Natural killer cell (primary cell): ENCODE data around the gene DAP3. TPM values are rescaled to one million over a fixed set of nuclear protein-coding genes. Genes with fewer than 3 reads are reported as not detected.
"Not testable (repeated sequence)": the region's sequence is repeated elsewhere in the genome, so short reads cannot be mapped to it uniquely, and the experiment has no call there.

Experiments
- ATAC-seq, 3 donors: fragments of 150-1000 bp in 2 of 3; fragments of 200-7000 bp in 1 of 3; cut with Tn5 transposase; 1 replicate in 1 of 3; 2 replicates in 2 of 3; pipeline ENCODE4 v1.10.0; 2021; ENCODE audit warnings: mild to moderate bottlenecking in 2 of 3, moderate library complexity in 2 of 3
- DNase-seq, 2 donors: peaks; one replicate each; pipeline versions ENCODE4 v3.0.0 to v3.0.0-alpha.2; 2013 to 2021; ENCODE audit warnings: mixed read lengths in 1 of 2
- H3K27ac ChIP-seq: one replicate; pipeline ENCODE4 v1.5.1; 2013; ENCODE audit warnings: mild to moderate bottlenecking, low read length
- H3K27me3 ChIP-seq: one replicate; pipeline ENCODE4 v1.6.1; 2013; ENCODE audit warnings: low read length; ENCODE audit not compliant: control insufficient read depth, insufficient read depth
- H3K36me3 ChIP-seq: one replicate; pipeline ENCODE4 v1.6.1; 2013; ENCODE audit warnings: low read length; ENCODE audit not compliant: control insufficient read depth, insufficient read depth
- H3K4me1 ChIP-seq: one replicate; pipeline ENCODE4 v1.6.1; 2013; ENCODE audit warnings: low read length; ENCODE audit not compliant: control insufficient read depth, insufficient read depth
- H3K4me3 ChIP-seq: one replicate; pipeline ENCODE4 v1.5.1; 2013; ENCODE audit warnings: low read length
- H3K9me3 ChIP-seq: one replicate; pipeline ENCODE4 v1.6.1; 2013; ENCODE audit warnings: low read length; ENCODE audit not compliant: control insufficient read depth, insufficient read depth
- H3K27ac Mint-ChIP-seq, 2 donors: one replicate each; pipeline ENCODE4 v1.8.0; 2022; ENCODE audit warnings: mild to moderate bottlenecking in 2 of 2, mixed read lengths in 2 of 2, moderate library complexity in 1 of 2
- H3K27me3 Mint-ChIP-seq, 2 donors: one replicate each; pipeline ENCODE4 v1.8.0; 2022; ENCODE audit warnings: low read depth in 2 of 2, mixed read lengths in 2 of 2
- H3K36me3 Mint-ChIP-seq: one replicate; pipeline ENCODE4 v1.8.0; 2022; ENCODE audit warnings: mixed read lengths
- H3K4me1 Mint-ChIP-seq, 2 donors: one replicate each; pipeline ENCODE4 v1.8.0; 2022; ENCODE audit warnings: mixed read lengths in 2 of 2
- H3K4me3 Mint-ChIP-seq: one replicate; pipeline ENCODE4 v1.8.0; 2022; ENCODE audit warnings: mild to moderate bottlenecking, moderate library complexity, mixed read lengths
- H3K9me3 Mint-ChIP-seq, 2 donors: one replicate each; pipeline ENCODE4 v1.8.0; 2022; ENCODE audit warnings: mixed read lengths in 2 of 2
- WGBS: methylation state at CpG from one replicate; pipeline ENCODE4 v1.1.7; 2013; ENCODE audit warnings: missing lambda C conversion rate; ENCODE audit not compliant: insufficient coverage; 5-methylcytosine and 5-hydroxymethylcytosine counted together
- intact Hi-C: fragments of 100-400 bp; cut with micrococcal nuclease; formaldehyde crosslinking; loops from one replicate; pipeline ENCODE4 v1.14.2; 2022
- total RNA-seq, 4 donors: library from RNA; stranded (reverse); fragments of 120-200 nt in 1 of 4; gene quantifications; one replicate each; pipeline versions ENCODE4 v1.2.3 to v1.2.4, GENCODE V29; 2013 to 2022
- TF ChIP-seq, protein P1 (sequence below): fragments of 200-600 bp; IDR thresholded peaks from one replicate; pipeline ENCODE4 v1.8.0; 2022; ENCODE audit warnings: antibody characterized with exemption

DAP3 gene
- total RNA-seq, 3 donors from 2014 or later (not counting 1 experiment from before 2014, with no cell fraction given), result 83.9 to 97.5 (median 96.4) TPM

DNA sequence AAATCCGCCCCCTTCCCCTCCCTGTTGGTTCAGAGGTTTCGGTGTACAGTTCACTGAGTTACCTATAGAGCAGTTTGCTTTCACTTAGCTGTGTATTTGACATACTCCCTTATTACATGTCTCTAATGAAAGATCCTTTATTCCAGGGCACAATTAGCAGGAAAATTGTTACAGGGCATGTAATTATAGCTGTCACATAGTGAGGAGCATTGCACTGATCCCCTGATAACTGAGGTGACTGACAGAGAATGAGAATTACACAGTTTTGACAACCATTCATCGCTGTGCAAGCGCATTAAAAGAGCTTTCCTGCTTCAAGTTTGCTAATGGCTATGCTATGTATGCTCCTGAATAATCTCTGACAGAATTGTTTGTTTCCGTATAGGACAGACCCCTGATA lies 26.9 kb downstream of the DAP3 start:
- Mint-ChIP-seq H3K9me3 (no peaks in the 10 kb centered on the region), H3K4me1 (no peaks in the 10 kb centered on the region), H3K27me3 (no peaks in the 10 kb centered on the region), H3K27ac (peak overlapping the region in 1 of 2 donors; percentile 29), H3K36me3 (no peaks in the 10 kb centered on the region), H3K4me3 (no peak overlapping the region)
- H3K9me3 ChIP-seq, result no peaks in the 10 kb centered on the region
- ATAC-seq, result no peak
- intact Hi-C loops, result no loop called here
- no peak overlapping the region for H3K27ac ChIP-seq
- DNase-seq, result no peak
- no peak overlapping the region for H3K4me3 ChIP-seq
- TF ChIP-seq, protein P1, sequence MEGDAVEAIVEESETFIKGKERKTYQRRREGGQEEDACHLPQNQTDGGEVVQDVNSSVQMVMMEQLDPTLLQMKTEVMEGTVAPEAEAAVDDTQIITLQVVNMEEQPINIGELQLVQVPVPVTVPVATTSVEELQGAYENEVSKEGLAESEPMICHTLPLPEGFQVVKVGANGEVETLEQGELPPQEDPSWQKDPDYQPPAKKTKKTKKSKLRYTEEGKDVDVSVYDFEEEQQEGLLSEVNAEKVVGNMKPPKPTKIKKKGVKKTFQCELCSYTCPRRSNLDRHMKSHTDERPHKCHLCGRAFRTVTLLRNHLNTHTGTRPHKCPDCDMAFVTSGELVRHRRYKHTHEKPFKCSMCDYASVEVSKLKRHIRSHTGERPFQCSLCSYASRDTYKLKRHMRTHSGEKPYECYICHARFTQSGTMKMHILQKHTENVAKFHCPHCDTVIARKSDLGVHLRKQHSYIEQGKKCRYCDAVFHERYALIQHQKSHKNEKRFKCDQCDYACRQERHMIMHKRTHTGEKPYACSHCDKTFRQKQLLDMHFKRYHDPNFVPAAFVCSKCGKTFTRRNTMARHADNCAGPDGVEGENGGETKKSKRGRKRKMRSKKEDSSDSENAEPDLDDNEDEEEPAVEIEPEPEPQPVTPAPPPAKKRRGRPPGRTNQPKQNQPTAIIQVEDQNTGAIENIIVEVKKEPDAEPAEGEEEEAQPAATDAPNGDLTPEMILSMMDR, result no peak
- peaks cover 12% of the 10 kb centered on the region for H3K36me3 ChIP-seq
- no peaks in the 10 kb centered on the region for H3K4me1 ChIP-seq
- H3K27me3 ChIP-seq, result no peaks in the 10 kb centered on the region
- 100% methylated on average over 5 of the region's 5 CpGs for WGBS

GRCh38 chr1:155717041-155717440 lies 28.1 kb downstream of the DAP3 start:
- H3K27ac ChIP-seq, result no peak overlapping the region
- Mint-ChIP-seq H3K9me3 (no peaks in the 10 kb centered on the region), H3K27me3 (no peaks in the 10 kb centered on the region), H3K4me1 (no peaks in the 10 kb centered on the region), H3K27ac (peak overlapping the region in 1 of 2 donors; percentile 29), H3K36me3 (no peaks in the 10 kb centered on the region), H3K4me3 (no peak overlapping the region)
- H3K9me3 ChIP-seq, result no peaks in the 10 kb centered on the region
- intact Hi-C loops, result no loop called here
- TF ChIP-seq, protein P1, result no peak
- 83% methylated on average over 5 of the region's 7 CpGs for WGBS
- peaks cover 12% of the 10 kb centered on the region for H3K36me3 ChIP-seq
- H3K4me3 ChIP-seq, result no peak overlapping the region
- H3K27me3 ChIP-seq, result no peaks in the 10 kb centered on the region
- H3K4me1 ChIP-seq, result no peaks in the 10 kb centered on the region
- ATAC-seq (no peak), DNase-seq (no peak)

DNA sequence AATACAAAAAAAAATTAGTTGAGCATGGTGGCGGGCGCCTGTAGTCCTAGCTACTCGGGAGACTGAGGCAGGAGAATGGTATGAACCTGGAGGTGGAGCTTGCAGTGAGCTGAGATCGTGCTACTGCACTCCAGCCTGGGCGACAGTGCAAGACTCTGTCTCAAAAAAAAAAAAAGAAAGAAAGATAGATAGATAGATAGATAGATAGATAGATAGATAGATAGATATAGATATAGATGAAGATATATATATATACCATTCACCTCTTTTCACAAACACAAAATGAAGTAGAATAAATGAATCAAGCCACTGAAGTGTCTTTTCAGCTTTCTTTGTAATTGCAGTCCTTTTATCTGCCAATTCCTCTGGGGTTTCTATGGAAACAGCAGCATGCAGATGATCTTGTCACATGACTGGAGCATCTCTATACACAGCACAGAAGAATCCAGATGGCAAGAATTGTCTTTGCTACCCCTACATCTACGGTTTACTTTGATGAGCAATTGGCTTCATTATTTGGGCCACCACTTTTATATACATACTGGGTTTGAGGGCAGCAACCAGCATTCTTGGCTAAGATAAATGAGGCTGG lies 29.7 kb downstream of the DAP3 start:
- H3K9me3 ChIP-seq, H3K36me3 Mint-ChIP-seq, ATAC-seq, H3K27me3 Mint-ChIP-seq, H3K4me1 ChIP-seq, H3K27ac Mint-ChIP-seq, H3K27me3 ChIP-seq, H3K9me3 Mint-ChIP-seq, H3K27ac ChIP-seq, H3K4me3 ChIP-seq, DNase-seq, H3K36me3 ChIP-seq, H3K4me1 Mint-ChIP-seq, H3K4me3 Mint-ChIP-seq, intact Hi-C loops: not testable (repeated sequence)
- WGBS, result 91% methylated on average over 6 of the region's 6 CpGs

- Mint-ChIP-seq H3K9me3 (no peaks in the 10 kb centered on the region), H3K36me3 (no peaks in the 10 kb centered on the region), H3K4me1 (no peaks in the 10 kb centered on the region), H3K4me3 (no peak overlapping the region), H3K27ac (no peak overlapping the region), H3K27me3 (no peaks in the 10 kb centered on the region)
- Histone ChIP-seq H3K27me3 (no peaks in the 10 kb centered on the region), H3K4me1 (no peaks in the 10 kb centered on the region), H3K4me3 (no peak overlapping the region), H3K36me3 (peaks cover 6% of the 10 kb centered on the region), H3K9me3 (no peaks in the 10 kb centered on the region), H3K27ac (no peak overlapping the region)
- DNase-seq (no peak), ATAC-seq (no peak)
- intact Hi-C loops, result no loop called here
- TF ChIP-seq, protein P1, result no peak
- 99% methylated on average over 4 of the region's 4 CpGs for WGBS
Measured at GRCh38 chr1:155719703-155720102, 30.8 kb downstream of the DAP3 start.
